Tibial nerve (tissue), 4 donors: ENCODE data around the gene TEF.

Experiments
- CTCF ChIP-seq, 5 experiments: fragments of 200-600 bp in 3 of 5; fragments of 450-650 bp in 2 of 5; sonication (generic) in 3 of 5; IDR thresholded peaks; one replicate each; pipeline ENCODE4 v1.5.1; 2016 to 2019; ENCODE audit warnings: antibody characterized with exemption in 5 of 5, mild to moderate bottlenecking in 3 of 5, moderate library complexity in 2 of 5
- EP300 ChIP-seq, 2 donors: sonication (generic); formaldehyde crosslinking; IDR thresholded peaks; one replicate each; pipeline ENCODE4 v1.6.1; 2017; ENCODE audit warnings: antibody characterized with exemption in 2 of 2, mild to moderate bottlenecking in 1 of 2
- POLR2A ChIP-seq, 2 donors: fragments of 450-650 bp; IDR thresholded peaks; one replicate each; pipeline ENCODE4 v1.6.1; 2017; ENCODE audit warnings: antibody characterized with exemption in 2 of 2, mild to moderate bottlenecking in 2 of 2, moderate library complexity in 2 of 2

DNA sequence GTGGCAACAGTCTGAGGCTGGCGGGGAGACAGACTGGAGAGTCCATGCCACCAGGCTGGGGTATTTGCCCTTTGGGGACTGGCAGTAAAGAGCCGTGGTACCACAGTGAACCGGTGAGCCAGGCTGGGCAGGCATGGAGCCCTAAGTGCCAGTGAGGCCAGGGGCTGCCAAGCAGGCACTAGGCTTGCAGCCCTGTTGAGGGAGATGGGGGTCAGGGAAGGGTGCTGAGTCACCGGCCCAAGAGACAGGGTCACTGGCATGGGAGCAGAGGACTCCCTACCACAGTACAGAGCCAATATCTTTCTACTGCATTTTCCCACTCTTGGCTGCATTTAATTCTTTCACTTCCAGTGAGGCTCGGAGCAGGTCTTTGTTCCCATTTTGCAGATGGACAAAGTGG is 30.7 kb upstream of the TEF start:
- TF ChIP-seq CTCF (IDR thresholded peaks at IDR 0.05) (no peak), EP300 (IDR thresholded peaks at IDR 0.05) (no peak), POLR2A (IDR thresholded peaks at IDR 0.05) (no peak)
